ENCODE data around the gene LPCAT1. TPM values are rescaled to one million over a fixed set of nuclear protein-coding genes. Genes with fewer than 3 reads are reported as not detected.

The LPCAT1 gene
- total and polyA plus RNA-seq, 2 of the 4 experiments (the other 2 are of a cell fraction): 17.7 to 33.6 TPM

DNA sequence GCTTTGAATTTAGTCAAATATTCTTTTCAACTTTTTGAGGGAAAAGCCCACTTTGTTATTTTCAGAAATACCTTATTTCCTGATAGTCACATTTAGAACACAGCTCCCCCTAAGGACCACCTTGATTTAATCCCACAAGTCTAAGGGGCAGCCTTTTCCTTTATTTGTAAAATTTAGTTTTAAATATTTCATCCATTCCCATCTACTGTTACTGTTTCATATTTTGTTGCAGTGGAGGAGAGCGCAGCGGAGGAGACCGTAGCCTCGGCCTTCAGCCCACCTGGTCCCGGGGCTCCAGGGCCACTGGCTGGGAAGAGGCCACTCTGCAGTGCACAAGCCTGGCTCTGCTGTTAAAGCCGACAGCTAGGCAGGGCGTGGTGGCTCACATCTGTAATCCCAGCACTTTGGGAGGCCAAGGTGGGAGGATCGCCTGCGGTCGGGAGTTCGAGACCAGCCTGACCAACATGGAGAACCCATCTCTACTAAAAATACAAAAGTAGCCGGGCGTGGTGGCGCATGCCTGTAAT, 19.6 kb downstream of the LPCAT1 start:
- no peak overlapping the region for H2AFZ ChIP-seq (replicated peaks; ENCODE audit: low read length, poor library complexity)
- no peak overlapping the region for H2BK15ac ChIP-seq (ENCODE audit: low read depth, low read length)
- in situ Hi-C loops (cut with MboI; ENCODE audit: low sequenced_read_pairs): no loop called here
- dilution Hi-C loops (cut with HindIII; ENCODE audit: low sequenced_read_pairs, unreplicated experiment): no loop called here
- H2BK5ac ChIP-seq (ENCODE audit: low read depth, low read length, poor library complexity, severe bottlenecking): no peak overlapping the region
- H2BK120ac ChIP-seq (ENCODE audit: low read depth, low read length): no peak overlapping the region
- no peak overlapping the region for H4K8ac ChIP-seq (ENCODE audit: low read depth in 2 of 2, low read length in 2 of 2)
- no TSS peak for BruUV-seq (replicated peaks)
- no peak overlapping the region for H3K4me2 ChIP-seq (ENCODE audit: low read depth, low read length)
- peaks cover 25% of the 10 kb centered on the region for H3K9me1 ChIP-seq (ENCODE audit: insufficient read depth, low read length)
- no peak overlapping the region for H4K91ac ChIP-seq (ENCODE audit: insufficient read depth, low read depth, low read length)
- TF ChIP-seq CHD1 (IDR thresholded peaks at IDR 0.05; ENCODE audit: low read depth, low read length): no peak
- TF ChIP-seq, protein P1, sequence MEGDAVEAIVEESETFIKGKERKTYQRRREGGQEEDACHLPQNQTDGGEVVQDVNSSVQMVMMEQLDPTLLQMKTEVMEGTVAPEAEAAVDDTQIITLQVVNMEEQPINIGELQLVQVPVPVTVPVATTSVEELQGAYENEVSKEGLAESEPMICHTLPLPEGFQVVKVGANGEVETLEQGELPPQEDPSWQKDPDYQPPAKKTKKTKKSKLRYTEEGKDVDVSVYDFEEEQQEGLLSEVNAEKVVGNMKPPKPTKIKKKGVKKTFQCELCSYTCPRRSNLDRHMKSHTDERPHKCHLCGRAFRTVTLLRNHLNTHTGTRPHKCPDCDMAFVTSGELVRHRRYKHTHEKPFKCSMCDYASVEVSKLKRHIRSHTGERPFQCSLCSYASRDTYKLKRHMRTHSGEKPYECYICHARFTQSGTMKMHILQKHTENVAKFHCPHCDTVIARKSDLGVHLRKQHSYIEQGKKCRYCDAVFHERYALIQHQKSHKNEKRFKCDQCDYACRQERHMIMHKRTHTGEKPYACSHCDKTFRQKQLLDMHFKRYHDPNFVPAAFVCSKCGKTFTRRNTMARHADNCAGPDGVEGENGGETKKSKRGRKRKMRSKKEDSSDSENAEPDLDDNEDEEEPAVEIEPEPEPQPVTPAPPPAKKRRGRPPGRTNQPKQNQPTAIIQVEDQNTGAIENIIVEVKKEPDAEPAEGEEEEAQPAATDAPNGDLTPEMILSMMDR (conservative IDR thresholded peaks at IDR 0.05; ENCODE audit: low read depth, low read length): no peak
- TF ChIP-seq RFX5 (IDR thresholded peaks at IDR 0.05; ENCODE audit: low read depth, low read length): no peak
- TF ChIP-seq MAFK (IDR thresholded peaks at IDR 0.05; ENCODE audit: low read depth, low read length): no peak
- TF ChIP-seq NFE2L2 (IDR thresholded peaks at IDR 0.05; ENCODE audit: low read depth, low read length): no peak
- no CpG with 5 or more reads among the region's 14 CpGs for WGBS, 2 experiments (ENCODE audit: extremely low coverage in 2 of 2, insufficient read length in 1 of 2)
- CTCF ChIA-PET: no interaction called here
- H2AK9ac ChIP-seq (replicated peaks; ENCODE audit: low read depth, low read length, poor library complexity): no peak overlapping the region
- H4K5ac ChIP-seq (ENCODE audit: low read depth, low read length): no peak overlapping the region
- no peak overlapping the region for H3K56ac ChIP-seq (ENCODE audit: extremely low read depth, insufficient read depth, low read length)
- no peak overlapping the region for H3K23ac ChIP-seq (ENCODE audit: low read depth, low read length)
- no peak overlapping the region for H3K9ac ChIP-seq (ENCODE audit: low read depth, low read length)
- ATAC-seq (ENCODE audit: low read depth) (no peak), DNase-seq (no peak)
- no peak overlapping the region for H3K27ac ChIP-seq (ENCODE audit: insufficient read depth, low read length)
- no peak overlapping the region for H3K14ac ChIP-seq (replicated peaks; ENCODE audit: low read depth, low read length)
- no peak overlapping the region for H2BK20ac ChIP-seq (ENCODE audit: low read depth, low read length)
- H3K4ac ChIP-seq (ENCODE audit: low read depth, low read length): no peak overlapping the region
- H3K36me3 ChIP-seq (ENCODE audit: control insufficient read depth, insufficient read depth, low read length): peaks cover 25% of the 10 kb centered on the region
- peaks cover 2% of the 10 kb centered on the region; the same call in 1 of the 2 replicates for H3K4me1 ChIP-seq (ENCODE audit: control insufficient read depth, insufficient read depth, low read length)
- H3K79me1 ChIP-seq (ENCODE audit: low read depth in 1 of 2, low read length in 2 of 2): peaks cover 21 to 74% of the 10 kb centered on the region in 2 experiments
- no peak overlapping the region for H2AK5ac ChIP-seq (ENCODE audit: low read depth, low read length)
- H3K4me3 ChIP-seq (ENCODE audit: insufficient read depth, low read depth, low read length): no peak overlapping the region
- no peaks in the 10 kb centered on the region for H3K9me3 ChIP-seq (ENCODE audit: control insufficient read depth, insufficient read depth, low read length)
- H3K27me3 ChIP-seq (ENCODE audit: control insufficient read depth, insufficient read depth, low read length): no peaks in the 10 kb centered on the region
- intact Hi-C loops (cut with micrococcal nuclease): no loop called here
- H3K18ac ChIP-seq (ENCODE audit: low read depth, low read length): no peak overlapping the region
- H4K20me1 ChIP-seq (ENCODE audit: insufficient read depth, low read length): peaks cover 97% of the 10 kb centered on the region
- POLR2A ChIA-PET (ENCODE audit: unreplicated experiment): no interaction called here

Measured in IMR-90 (cell line).